Memory B cell (primary cell): Measurements from ENCODE around the gene SNX4.
A peak's percentile ranks its signal among the peaks of the same experiment; 100 is the strongest.

Experiments
- ATAC-seq: fragments of 150-1000 bp; cut with Tn5 transposase; 2 replicates; pipeline ENCODE4 v1.10.0; 2021; ENCODE audit warnings: low read depth, mild to moderate bottlenecking, moderate library complexity
- DNase-seq, 2 donors: peaks; one replicate each; pipeline ENCODE4 v3.0.0; 2022; ENCODE audit warnings: low spot score in 2 of 2
- H3K27ac Mint-ChIP-seq: one replicate; pipeline ENCODE4 v1.8.0; 2022; ENCODE audit warnings: mild to moderate bottlenecking, moderate library complexity, mixed read lengths
- H3K27me3 Mint-ChIP-seq: one replicate; pipeline ENCODE4 v1.8.0; 2022; ENCODE audit warnings: mixed read lengths
- H3K36me3 Mint-ChIP-seq: one replicate; pipeline ENCODE4 v1.8.0; 2022; ENCODE audit warnings: mild to moderate bottlenecking, mixed read lengths
- H3K4me1 Mint-ChIP-seq: one replicate; pipeline ENCODE4 v1.8.0; 2022; ENCODE audit warnings: mixed read lengths
- H3K4me3 Mint-ChIP-seq: one replicate; pipeline ENCODE4 v1.8.0; 2022; ENCODE audit warnings: mild to moderate bottlenecking, moderate library complexity, mixed read lengths
- H3K9me3 Mint-ChIP-seq: one replicate; pipeline ENCODE4 v1.8.0; 2022; ENCODE audit warnings: mixed read lengths

Gene SNX4

GRCh38 chr3:125437631-125438435, 82.2 kb downstream of the SNX4 start:
- Mint-ChIP-seq H3K27ac (no peak overlapping the region), H3K27me3 (no peaks in the 10 kb centered on the region), H3K4me3 (no peak overlapping the region), H3K36me3 (no peaks in the 10 kb centered on the region), H3K4me1 (peaks cover 5% of the 10 kb centered on the region), H3K9me3 (no peaks in the 10 kb centered on the region)
- peak; percentile 47 for ATAC-seq
- peak; percentile 60 to 77 for DNase-seq

DNA sequence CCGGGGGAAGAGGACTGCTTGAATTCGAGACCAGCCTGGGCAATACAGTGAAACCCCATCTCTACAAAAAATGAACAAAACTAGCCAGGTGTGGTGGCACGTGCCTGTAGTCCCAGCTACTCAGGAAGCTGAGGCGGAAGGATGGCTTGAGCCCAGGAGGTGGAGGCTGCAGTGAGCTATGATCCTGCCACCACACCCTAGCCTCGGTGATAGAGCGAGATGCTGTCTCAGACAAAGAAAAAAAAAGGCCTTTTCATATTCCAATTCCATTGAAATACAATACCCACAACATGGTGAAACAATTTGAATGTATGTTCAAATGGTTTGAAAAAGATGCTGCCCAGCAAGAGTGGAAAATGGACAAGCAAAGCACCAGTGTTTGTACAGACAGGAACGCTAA, 83.1 kb downstream of the SNX4 start:
- no peak overlapping the region for H3K4me3 Mint-ChIP-seq
- H3K9me3 Mint-ChIP-seq, result no peaks in the 10 kb centered on the region
- no peaks in the 10 kb centered on the region for H3K36me3 Mint-ChIP-seq
- no peak for ATAC-seq
- H3K27ac Mint-ChIP-seq, result no peak overlapping the region
- no peak for DNase-seq
- H3K4me1 Mint-ChIP-seq, result peaks cover 5% of the 10 kb centered on the region
- H3K27me3 Mint-ChIP-seq, result no peaks in the 10 kb centered on the region

GRCh38 chr3:125435231-125435630, 84.8 kb downstream of the SNX4 start:
- H3K4me1 Mint-ChIP-seq, result peaks cover 5% of the 10 kb centered on the region
- no peak overlapping the region for H3K4me3 Mint-ChIP-seq
- no peak for DNase-seq
- ATAC-seq, result no peak
- H3K9me3 Mint-ChIP-seq, result no peaks in the 10 kb centered on the region
- no peak overlapping the region for H3K27ac Mint-ChIP-seq
- H3K36me3 Mint-ChIP-seq, result no peaks in the 10 kb centered on the region
- no peaks in the 10 kb centered on the region for H3K27me3 Mint-ChIP-seq

- no peaks in the 10 kb centered on the region for H3K9me3 Mint-ChIP-seq
- no peaks in the 10 kb centered on the region for H3K27me3 Mint-ChIP-seq
- peaks cover 5% of the 10 kb centered on the region for H3K4me1 Mint-ChIP-seq
- no peak overlapping the region for H3K27ac Mint-ChIP-seq
- DNase-seq, result no peak
- H3K36me3 Mint-ChIP-seq, result no peaks in the 10 kb centered on the region
- H3K4me3 Mint-ChIP-seq, result no peak overlapping the region
- ATAC-seq, result no peak
Measured at GRCh38 chr3:125434582-125435011, 85.4 kb downstream of the SNX4 start.

GRCh38 chr3:125433611-125434041, 86.4 kb downstream of the SNX4 start:
- DNase-seq, result no peak
- Mint-ChIP-seq H3K4me1 (peaks cover 5% of the 10 kb centered on the region), H3K36me3 (no peaks in the 10 kb centered on the region), H3K27ac (no peak overlapping the region), H3K27me3 (no peaks in the 10 kb centered on the region), H3K4me3 (no peak overlapping the region), H3K9me3 (no peaks in the 10 kb centered on the region)
- ATAC-seq, result no peak

GRCh38 chr3:125433091-125433534, 86.9 kb downstream of the SNX4 start:
- H3K4me3 Mint-ChIP-seq, result no peak overlapping the region
- H3K27ac Mint-ChIP-seq, result no peak overlapping the region
- ATAC-seq (no peak), DNase-seq (no peak)
- H3K27me3 Mint-ChIP-seq, result no peaks in the 10 kb centered on the region
- peaks cover 5% of the 10 kb centered on the region for H3K4me1 Mint-ChIP-seq
- H3K36me3 Mint-ChIP-seq, result no peaks in the 10 kb centered on the region
- H3K9me3 Mint-ChIP-seq, result no peaks in the 10 kb centered on the region

DNA sequence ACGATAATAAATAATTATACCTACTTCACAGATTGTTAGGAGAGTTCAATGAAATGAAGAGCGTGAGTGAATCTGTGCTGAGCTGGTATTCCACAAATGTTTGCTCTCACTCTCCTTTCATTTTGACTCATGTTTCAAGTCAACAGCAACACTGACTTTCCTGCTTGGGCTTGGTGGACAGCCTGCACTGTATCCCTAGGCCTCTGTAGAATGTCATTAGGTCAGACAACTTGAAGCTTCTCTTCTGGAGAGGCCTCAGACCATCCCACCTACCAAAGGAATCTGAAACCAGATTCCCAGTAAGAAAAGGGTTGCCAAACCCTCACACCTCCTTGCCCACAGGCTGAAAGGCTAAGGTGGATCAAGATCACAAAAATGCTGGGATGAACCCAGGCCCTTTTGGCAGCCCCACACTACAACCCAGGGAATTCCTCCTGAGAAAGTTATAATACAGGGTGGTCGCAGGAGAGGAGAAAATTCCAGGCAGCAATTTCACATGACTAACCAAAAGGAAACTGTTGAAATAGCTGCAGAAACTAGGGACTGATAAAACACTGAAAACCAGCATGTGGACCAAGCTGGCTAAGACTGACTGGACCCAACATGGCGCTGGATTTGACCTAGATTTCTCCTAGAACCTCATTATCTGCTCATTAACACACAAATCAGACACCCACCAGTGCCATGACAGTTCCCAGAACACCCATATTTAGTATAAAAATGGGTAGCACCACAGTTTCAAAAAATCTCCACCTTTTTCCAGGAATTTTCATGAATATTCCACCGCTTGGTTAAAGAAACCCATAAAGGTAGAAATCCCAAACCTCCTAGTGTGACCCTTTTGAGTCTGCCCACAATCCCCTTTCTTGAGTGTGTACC, 87.9 kb downstream of the SNX4 start:
- Mint-ChIP-seq H3K36me3 (no peaks in the 10 kb centered on the region), H3K27me3 (no peaks in the 10 kb centered on the region), H3K4me3 (no peak overlapping the region), H3K4me1 (peaks cover 5% of the 10 kb centered on the region), H3K27ac (no peak overlapping the region), H3K9me3 (no peaks in the 10 kb centered on the region)
- DNase-seq (no peak), ATAC-seq (no peak)

- no peak overlapping the region for H3K27ac Mint-ChIP-seq
- no peak overlapping the region for H3K4me3 Mint-ChIP-seq
- no peaks in the 10 kb centered on the region for H3K27me3 Mint-ChIP-seq
- H3K4me1 Mint-ChIP-seq, result peaks cover 5% of the 10 kb centered on the region
- H3K9me3 Mint-ChIP-seq, result no peaks in the 10 kb centered on the region
- DNase-seq (no peak), ATAC-seq (no peak)
- no peaks in the 10 kb centered on the region for H3K36me3 Mint-ChIP-seq
Measured at GRCh38 chr3:125431391-125431790, 88.6 kb downstream of the SNX4 start.

GRCh38 chr3:125428216-125428830, 91.7 kb downstream of the SNX4 start:
- DNase-seq, result no peak
- H3K27me3 Mint-ChIP-seq, result no peaks in the 10 kb centered on the region
- no peak overlapping the region for H3K27ac Mint-ChIP-seq
- no peaks in the 10 kb centered on the region for H3K36me3 Mint-ChIP-seq
- ATAC-seq, result no peak
- no peaks in the 10 kb centered on the region for H3K4me1 Mint-ChIP-seq
- H3K4me3 Mint-ChIP-seq, result no peak overlapping the region
- H3K9me3 Mint-ChIP-seq, result no peaks in the 10 kb centered on the region

DNA sequence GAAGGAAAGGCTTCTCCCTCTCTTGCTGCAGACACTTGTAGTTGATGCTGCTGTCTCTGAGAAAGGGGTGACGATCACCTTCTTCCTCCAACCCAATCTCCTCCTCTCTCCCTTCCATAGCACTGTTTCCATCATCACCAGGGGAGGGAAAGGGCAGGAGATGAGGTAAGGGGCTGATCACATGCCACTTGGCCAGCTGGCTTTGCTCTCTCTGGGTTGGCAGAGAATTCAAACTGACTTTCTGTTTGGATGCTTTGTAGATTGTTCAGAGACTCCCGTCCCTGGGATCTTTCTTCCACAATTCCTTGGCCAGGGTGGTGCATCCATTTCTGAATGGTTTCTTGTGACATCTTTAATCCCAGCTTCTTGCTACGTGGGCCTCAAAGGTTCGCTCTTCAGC, 101.7 kb downstream of the SNX4 start:
- Mint-ChIP-seq H3K4me3 (no peak overlapping the region), H3K27ac (no peak overlapping the region), H3K36me3 (peaks cover 2% of the 10 kb centered on the region), H3K27me3 (peaks cover 2% of the 10 kb centered on the region), H3K9me3 (no peaks in the 10 kb centered on the region), H3K4me1 (no peaks in the 10 kb centered on the region)
- DNase-seq (no peak), ATAC-seq (no peak)

DNA sequence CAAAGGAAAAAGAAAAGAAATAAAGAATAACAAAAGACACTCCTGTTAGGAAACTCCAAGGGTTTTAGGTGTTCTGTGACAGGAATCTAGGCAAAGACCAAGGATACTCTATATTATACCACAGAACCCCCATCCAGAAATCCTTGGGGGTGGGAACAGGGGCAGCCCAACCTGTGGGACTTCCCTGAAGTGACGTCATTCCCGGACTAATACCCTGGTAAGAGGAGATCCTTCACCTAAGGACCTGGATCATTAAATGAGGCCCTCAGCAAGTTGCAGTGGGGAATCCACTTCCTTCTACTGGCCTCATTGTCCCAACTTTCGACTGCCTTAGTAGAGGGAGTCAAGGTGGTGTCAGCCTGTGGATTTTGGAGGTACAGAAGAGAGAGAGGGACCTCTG, 103.8 kb downstream of the SNX4 start:
- Mint-ChIP-seq H3K9me3 (no peaks in the 10 kb centered on the region), H3K27me3 (peaks cover 4% of the 10 kb centered on the region), H3K27ac (no peak overlapping the region), H3K36me3 (peaks cover 2% of the 10 kb centered on the region), H3K4me3 (no peak overlapping the region), H3K4me1 (no peaks in the 10 kb centered on the region)
- no peak for DNase-seq
- ATAC-seq, result no peak

- Mint-ChIP-seq H3K4me1 (no peaks in the 10 kb centered on the region), H3K4me3 (no peak overlapping the region), H3K9me3 (no peaks in the 10 kb centered on the region), H3K27me3 (peaks cover 13% of the 10 kb centered on the region), H3K36me3 (peaks cover 2% of the 10 kb centered on the region), H3K27ac (no peak overlapping the region)
- DNase-seq, result no peak
- no peak for ATAC-seq
Measured at GRCh38 chr3:125414669-125415068, 105.3 kb downstream of the SNX4 start.

DNA sequence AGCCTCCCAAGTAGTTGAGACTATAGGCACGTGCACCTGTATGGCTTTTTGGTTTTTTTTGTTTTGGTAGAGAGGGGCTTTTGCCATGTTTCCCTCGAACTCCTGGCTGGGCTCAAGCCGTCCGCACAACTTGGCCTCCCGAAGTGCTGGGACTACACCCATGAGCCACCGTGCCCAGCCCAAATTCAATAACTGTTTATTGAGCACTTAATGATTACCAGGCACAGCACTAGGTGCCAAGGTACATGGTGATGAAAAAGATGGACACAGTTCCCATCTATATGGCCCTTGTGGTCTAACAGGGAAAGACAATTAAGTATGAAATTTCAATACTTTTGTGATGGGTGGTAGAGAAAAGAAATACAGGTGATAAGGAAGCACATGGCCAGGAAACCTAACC, 109.1 kb downstream of the SNX4 start:
- no peak overlapping the region for H3K4me3 Mint-ChIP-seq
- peaks cover 18% of the 10 kb centered on the region for H3K27me3 Mint-ChIP-seq

GRCh38 chr3:125406070-125406469, 113.9 kb downstream of the SNX4 start:
- Mint-ChIP-seq H3K4me1 (no peaks in the 10 kb centered on the region), H3K36me3 (peaks cover 4% of the 10 kb centered on the region), H3K27me3 (peaks cover 18% of the 10 kb centered on the region), H3K4me3 (no peak overlapping the region), H3K9me3 (peaks cover 12% of the 10 kb centered on the region), H3K27ac (no peak overlapping the region)
- DNase-seq (no peak), ATAC-seq (no peak)

More for the DNA sequence above, 109.1 kb downstream of the SNX4 start:
- Mint-ChIP-seq H3K9me3 (peaks cover 4% of the 10 kb centered on the region), H3K36me3 (peaks cover 3% of the 10 kb centered on the region), H3K4me1 (no peaks in the 10 kb centered on the region), H3K27ac (no peak overlapping the region)
- ATAC-seq, result no peak
- DNase-seq, result no peak
